ENCODE data around the gene PSMD2. TPM values are rescaled to one million over a fixed set of nuclear protein-coding genes. Genes with fewer than 3 reads are reported as not detected.

PSMD2 gene
- total RNA-seq, 2 experiments from 2014 or later = 244 to 257 TPM

DNA sequence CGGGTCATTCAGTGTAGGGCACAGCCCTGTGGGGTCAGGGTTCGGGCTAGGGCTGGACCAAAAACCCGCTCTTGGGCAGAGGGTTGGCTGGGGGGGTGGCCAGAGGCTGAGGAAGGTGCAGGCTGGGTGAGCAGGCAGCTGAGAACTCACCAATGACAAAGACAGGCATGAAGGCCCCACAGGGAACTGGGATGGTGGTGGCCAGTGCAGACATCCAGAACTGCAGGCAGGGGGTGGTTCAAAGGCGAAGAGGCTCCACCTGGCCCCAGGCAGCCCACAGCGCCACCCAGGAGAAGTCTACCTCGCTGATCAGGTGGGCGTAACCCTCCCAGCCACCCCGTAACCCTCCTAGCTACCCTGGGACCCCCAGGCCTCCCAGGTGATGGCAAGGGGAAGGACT is 55.7 kb downstream of the PSMD2 start:
- Mint-ChIP-seq H3K9me3 (no peaks in the 10 kb centered on the region), H3K4me3 (no peak overlapping the region), H3K27ac (no peak overlapping the region), H3K36me3 (ENCODE audit: low read depth) (peaks cover 2% of the 10 kb centered on the region), H3K27me3 (ENCODE audit: low read depth) (no peaks in the 10 kb centered on the region), H3K4me1 (ENCODE audit: low read depth) (no peaks in the 10 kb centered on the region)
- intact Hi-C loops (cut with micrococcal nuclease) = loop anchor here (1.0 kb wide), 2 partner anchors 159 to 190 kb away; no protein-coding TSS in a partner anchor
- DNase-seq = no peak
- CTCF ChIA-PET = interaction anchor here (1.0 to 2.4 kb wide), 6 partner anchors 17 to 187 kb away, joined by 3 to 12 read pairs (median 5); partner anchors contain the start of gene FAM131A

DNA sequence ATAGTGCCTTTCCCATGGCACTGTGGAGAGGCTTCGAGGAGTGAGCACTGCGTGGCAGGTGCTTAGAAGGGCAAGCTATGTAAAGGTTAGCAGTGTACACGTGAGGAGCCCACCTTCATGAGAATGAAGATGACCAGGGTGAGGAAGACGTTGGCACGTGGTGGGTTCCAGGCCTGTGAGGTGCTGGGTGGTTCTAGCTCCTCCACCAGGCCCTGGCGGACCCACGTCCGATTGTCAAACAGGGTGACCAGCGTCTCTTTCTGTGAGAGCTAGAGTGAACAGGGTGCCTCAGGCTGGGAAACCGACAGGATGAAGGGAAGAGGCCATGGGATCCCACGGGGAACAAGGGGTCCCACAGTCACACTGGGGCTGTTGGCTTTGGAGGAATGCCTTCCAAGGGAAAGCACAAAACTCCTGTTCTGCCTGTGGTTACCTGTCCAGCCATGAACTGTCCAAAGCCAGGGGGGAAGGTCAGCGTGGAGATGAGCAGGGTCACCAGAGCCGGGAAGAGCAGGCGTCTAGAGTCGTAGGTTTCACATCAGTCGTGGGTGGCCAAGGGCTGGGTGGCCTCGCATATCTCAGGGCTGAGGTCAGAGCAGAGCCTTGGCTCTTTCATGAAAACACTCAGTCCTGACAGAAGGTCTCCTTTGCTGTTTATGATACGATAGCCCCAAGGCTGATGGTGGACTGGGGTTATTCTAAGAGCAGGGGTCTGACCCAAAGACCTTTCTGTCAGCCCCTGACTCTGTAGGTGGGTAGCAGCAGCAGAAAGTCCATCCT is 56.4 kb downstream of the PSMD2 start:
- DNase-seq = no peak
- peaks cover 2% of the 10 kb centered on the region for H3K4me1 Mint-ChIP-seq (ENCODE audit: low read depth)
- H3K27me3 Mint-ChIP-seq (ENCODE audit: low read depth) = no peaks in the 10 kb centered on the region
- H3K9me3 Mint-ChIP-seq = no peaks in the 10 kb centered on the region
- intact Hi-C loops (cut with micrococcal nuclease) = no loop called here
- peaks cover 2% of the 10 kb centered on the region for H3K36me3 Mint-ChIP-seq (ENCODE audit: low read depth)
- no peak overlapping the region for H3K27ac Mint-ChIP-seq
- H3K4me3 Mint-ChIP-seq = no peak overlapping the region
- CTCF ChIA-PET = interaction anchor here (0.7 to 2.4 kb wide), 6 partner anchors 17 to 186 kb away, joined by 3 to 12 read pairs (median 4); partner anchors contain the start of gene FAM131A

DNA sequence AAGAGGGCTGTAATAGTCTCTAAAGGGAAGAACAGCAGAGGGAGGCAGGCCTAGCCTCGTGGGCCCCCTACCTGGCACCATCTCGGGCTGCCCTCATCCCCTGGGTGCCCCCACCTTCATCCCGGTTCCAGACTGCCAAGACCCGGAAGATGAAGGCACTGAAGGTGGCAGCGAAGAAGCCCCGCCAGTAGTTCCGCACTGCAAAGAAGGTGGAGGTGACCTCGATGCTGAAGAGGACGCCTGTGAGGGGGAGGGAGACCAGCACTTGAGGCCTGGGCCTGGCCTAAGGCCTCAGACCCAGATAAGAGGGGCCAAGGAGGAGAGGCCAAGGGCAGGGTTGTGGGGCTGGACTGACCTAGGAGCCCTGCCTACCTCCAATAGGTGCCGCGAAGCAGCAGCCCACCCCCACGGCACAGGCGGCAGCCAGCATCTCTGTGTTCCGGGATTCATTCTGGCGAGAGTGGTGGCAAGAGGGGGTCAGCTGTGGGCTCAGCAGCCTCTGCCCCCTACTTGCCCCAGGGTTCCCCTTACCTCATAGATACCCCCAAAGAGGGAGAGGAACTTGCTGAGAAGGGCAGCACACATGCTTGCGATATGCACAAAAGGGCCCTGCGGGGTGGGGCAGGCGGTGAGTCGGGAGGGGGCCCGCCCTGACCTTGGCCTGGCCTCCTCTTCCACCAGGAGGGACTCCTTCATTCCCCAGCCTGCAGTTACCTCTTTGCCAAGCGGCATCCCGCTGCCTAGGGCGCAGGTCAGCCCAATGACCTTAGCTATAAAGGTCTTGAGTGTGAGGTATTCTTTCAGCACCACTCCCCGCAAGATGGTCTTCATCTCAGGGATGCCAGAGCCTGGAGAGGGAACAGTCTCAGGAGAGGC is 58.4 kb downstream of the PSMD2 start:
- intact Hi-C loops (cut with micrococcal nuclease) = no loop called here
- CTCF ChIA-PET = interaction anchor here (0.6 kb wide), 1 partner anchor 323 kb away, joined by 5 read pairs; no protein-coding TSS in a partner anchor
- no peak for DNase-seq
- Mint-ChIP-seq H3K4me3 (no peak overlapping the region), H3K27ac (no peak overlapping the region), H3K36me3 (ENCODE audit: low read depth) (peaks cover 2% of the 10 kb centered on the region), H3K27me3 (ENCODE audit: low read depth) (no peaks in the 10 kb centered on the region), H3K9me3 (no peaks in the 10 kb centered on the region), H3K4me1 (ENCODE audit: low read depth) (peaks cover 6% of the 10 kb centered on the region)

DNA sequence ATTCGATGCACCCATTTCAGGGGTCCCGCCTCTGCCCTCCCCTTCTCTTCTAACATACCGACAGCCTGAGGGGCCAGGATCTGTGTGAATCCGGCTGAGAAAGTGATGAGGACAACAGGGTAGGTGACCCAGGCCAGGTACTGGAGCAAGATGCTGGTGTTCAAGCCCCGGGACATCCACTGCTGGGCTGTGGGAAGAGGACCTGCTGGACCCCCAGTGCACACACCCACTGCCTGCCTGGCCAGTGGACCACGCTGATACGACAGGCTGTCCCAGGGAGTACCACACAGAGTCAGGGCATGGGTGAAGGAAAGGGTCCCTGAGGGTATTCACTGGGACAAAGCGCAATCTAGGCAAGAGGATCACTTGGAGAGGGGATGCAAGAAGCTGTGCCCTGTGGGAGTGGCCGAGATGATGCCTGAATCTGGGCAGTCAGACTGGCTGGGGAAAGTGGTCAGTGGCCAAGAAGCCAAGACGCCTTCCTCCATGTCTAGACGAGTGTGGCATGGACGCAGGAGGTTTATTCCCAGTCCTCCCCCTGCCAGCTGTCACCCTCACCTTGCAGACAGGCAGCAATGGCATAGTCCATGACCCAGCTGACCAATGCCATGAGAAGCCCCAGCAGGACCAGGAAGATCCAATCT is 59.2 kb downstream of the PSMD2 start:
- CTCF ChIA-PET = no interaction called here
- peaks cover 3% of the 10 kb centered on the region for H3K36me3 Mint-ChIP-seq (ENCODE audit: low read depth)

More for the DNA sequence above, 59.2 kb downstream of the PSMD2 start:
- H3K4me3 Mint-ChIP-seq = no peak overlapping the region
- no peaks in the 10 kb centered on the region for H3K9me3 Mint-ChIP-seq
- no peaks in the 10 kb centered on the region for H3K27me3 Mint-ChIP-seq (ENCODE audit: low read depth)
- H3K27ac Mint-ChIP-seq = no peak overlapping the region
- intact Hi-C loops (cut with micrococcal nuclease) = no loop called here
- H3K4me1 Mint-ChIP-seq (ENCODE audit: low read depth) = peaks cover 6% of the 10 kb centered on the region
- no peak for DNase-seq

Other genes with a start within 250 kb of the PSMD2 start
- gene HTR3C, start 246.2 kb upstream of the PSMD2 start, total RNA-seq = not detected
- gene HTR3E, start 202.2 kb upstream of the PSMD2 start, total RNA-seq = not detected
- gene EIF2B5, start 163.9 kb upstream of the PSMD2 start, total RNA-seq = 10 to 100 TPM; 48.8 to 56.4 TPM
- 10 to 100 TPM; 19.6 to 19.9 TPM for gene DVL3, start 143.9 kb upstream of the PSMD2 start, total RNA-seq
- 100 to 1,000 TPM; 206 to 212 TPM for gene AP2M1, start 124.4 kb upstream of the PSMD2 start, total RNA-seq
- gene ABCF3, start 113.0 kb upstream of the PSMD2 start, total RNA-seq = 10 to 100 TPM; 38.5 to 39.1 TPM
- not detected for gene VWA5B2, start 69.7 kb upstream of the PSMD2 start, total RNA-seq
- gene ALG3, start 50.3 kb upstream of the PSMD2 start, total RNA-seq = 10 to 100 TPM; 28.9 to 31.0 TPM
- gene EEF1AKMT4, start 49.6 kb upstream of the PSMD2 start, total RNA-seq = 1 to 10 TPM; 2.7 TPM
- gene CAMK2N2, start 37.7 kb upstream of the PSMD2 start, total RNA-seq = not detected
- not detected for gene ECE2, start 23.2 kb upstream of the PSMD2 start, total RNA-seq
- gene EIF4G1, start 15.4 kb downstream of the PSMD2 start, total RNA-seq = 100 to 1,000 TPM; 345 to 375 TPM
- 1 to 10 TPM; 3.8 to 5.0 TPM for gene FAM131A, start 38.4 kb downstream of the PSMD2 start, total RNA-seq
- gene CLCN2, start 62.4 kb downstream of the PSMD2 start, total RNA-seq = 1 to 10 TPM; 2.9 TPM
- gene POLR2H, start 62.5 kb downstream of the PSMD2 start, total RNA-seq = 10 to 100 TPM; 76.5 to 89.9 TPM
- not detected for gene THPO, start 79.0 kb downstream of the PSMD2 start, total RNA-seq
- not detected for gene CHRD, start 80.8 kb downstream of the PSMD2 start, total RNA-seq